ENCODE measurements around the gene MTHFD1. TPM values are rescaled to one million over a fixed set of nuclear protein-coding genes. Genes with fewer than 3 reads are reported as not detected.

Gene MTHFD1
- total and polyA plus RNA-seq, 2 experiments from 2014 or later: 37.8 to 63.6 TPM

GRCh38 chr14:64465831-64466554 is 77.8 kb downstream of the MTHFD1 start:
- peak; percentile 69 to 75 for DNase-seq (ENCODE audit: low read depth in 1 of 2, low spot score in 1 of 2)
- peaks cover 14% of the 10 kb centered on the region for H3K4me1 ChIP-seq (ENCODE audit: low read depth)
- no peaks in the 10 kb centered on the region for H3K36me3 ChIP-seq
- H3K9me3 ChIP-seq (ENCODE audit: low read depth): no peaks in the 10 kb centered on the region
- no peaks in the 10 kb centered on the region for H3K27me3 ChIP-seq
- H3K27ac ChIP-seq: no peak overlapping the region
- TF ChIP-seq CTCF (IDR thresholded peaks at IDR 0.05; ENCODE audit: low read depth, low read length): peak; percentile 42
- peak overlapping the region; percentile 77 for H3K4me3 ChIP-seq

DNA sequence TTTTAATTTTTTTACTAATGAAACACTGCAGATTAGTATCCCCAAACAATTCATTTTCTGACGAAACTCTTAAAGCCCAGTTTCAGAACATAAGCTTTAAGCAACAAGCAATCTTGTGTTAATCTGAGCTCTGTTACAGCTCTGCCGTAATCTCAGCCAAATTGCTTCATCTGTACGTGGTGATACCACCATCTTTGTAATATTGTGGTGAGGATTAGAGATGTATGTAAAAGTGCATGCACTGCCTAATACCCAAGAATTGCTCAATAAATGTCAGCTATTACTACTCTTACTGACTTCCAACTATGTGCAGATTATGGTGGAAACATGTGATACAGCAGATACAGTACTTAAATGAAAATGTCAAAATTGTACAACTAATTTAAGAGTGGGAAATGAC is 78.9 kb downstream of the MTHFD1 start:
- Histone ChIP-seq H3K36me3 (no peaks in the 10 kb centered on the region), H3K4me1 (ENCODE audit: low read depth) (peaks cover 14% of the 10 kb centered on the region), H3K9me3 (ENCODE audit: low read depth) (no peaks in the 10 kb centered on the region), H3K4me3 (no peak overlapping the region), H3K27ac (no peak overlapping the region), H3K27me3 (no peaks in the 10 kb centered on the region)
- peak in 1 of 2 donors; percentile 78 for DNase-seq (ENCODE audit: low read depth in 1 of 2, low spot score in 1 of 2)
- no peak for TF ChIP-seq CTCF (IDR thresholded peaks at IDR 0.05; ENCODE audit: low read depth, low read length)

GRCh38 chr14:64467566-64467965 is 79.4 kb downstream of the MTHFD1 start:
- no peak for TF ChIP-seq CTCF (IDR thresholded peaks at IDR 0.05; ENCODE audit: low read depth, low read length)
- H3K27me3 ChIP-seq: no peaks in the 10 kb centered on the region
- DNase-seq (ENCODE audit: low read depth in 1 of 2, low spot score in 1 of 2): no peak

GRCh38 chr14:64468451-64468850 is 80.3 kb downstream of the MTHFD1 start:
- Histone ChIP-seq H3K27me3 (no peaks in the 10 kb centered on the region), H3K4me1 (ENCODE audit: low read depth) (peaks cover 14% of the 10 kb centered on the region), H3K36me3 (no peaks in the 10 kb centered on the region), H3K9me3 (ENCODE audit: low read depth) (no peaks in the 10 kb centered on the region), H3K4me3 (no peak overlapping the region), H3K27ac (no peak overlapping the region)
- DNase-seq (ENCODE audit: low read depth in 1 of 2, low spot score in 1 of 2): no peak
- no peak for TF ChIP-seq CTCF (IDR thresholded peaks at IDR 0.05; ENCODE audit: low read depth, low read length)

More at GRCh38 chr14:64467566-64467965, 79.4 kb downstream of the MTHFD1 start:
- Histone ChIP-seq H3K4me3 (no peak overlapping the region), H3K4me1 (ENCODE audit: low read depth) (peaks cover 14% of the 10 kb centered on the region), H3K27ac (no peak overlapping the region), H3K36me3 (no peaks in the 10 kb centered on the region), H3K9me3 (ENCODE audit: low read depth) (no peaks in the 10 kb centered on the region)

DNA sequence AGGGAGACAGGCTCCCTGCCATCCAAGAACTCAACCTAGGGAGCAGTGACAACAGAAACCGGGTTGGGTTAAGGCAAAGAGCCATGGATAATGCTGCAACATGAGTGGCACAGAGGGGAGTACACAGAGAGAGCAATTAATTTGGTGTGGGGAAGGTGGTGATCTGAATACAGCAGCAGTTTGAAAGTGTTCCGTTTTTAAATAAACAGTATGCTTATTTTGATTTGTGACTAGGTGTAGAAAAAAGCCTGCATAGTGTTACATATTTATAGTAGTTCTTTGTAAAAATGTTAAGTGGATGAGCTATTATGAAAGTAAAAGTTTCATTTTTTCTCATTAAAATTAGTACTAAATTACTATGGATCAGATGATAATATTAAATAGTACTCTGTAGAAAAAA is 85.9 kb downstream of the MTHFD1 start:
- no peak overlapping the region for H3K4me3 ChIP-seq
- no peaks in the 10 kb centered on the region for H3K4me1 ChIP-seq (ENCODE audit: low read depth)
- DNase-seq (ENCODE audit: low read depth in 1 of 2, low spot score in 1 of 2): no peak
- no peaks in the 10 kb centered on the region for H3K9me3 ChIP-seq (ENCODE audit: low read depth)
- H3K27me3 ChIP-seq: no peaks in the 10 kb centered on the region
- no peaks in the 10 kb centered on the region for H3K36me3 ChIP-seq
- TF ChIP-seq CTCF (IDR thresholded peaks at IDR 0.05; ENCODE audit: low read depth, low read length): no peak
- no peak overlapping the region for H3K27ac ChIP-seq
